Astrocyte (in vitro differentiated cells and primary cell): ENCODE measurements around the gene MCMBP.

Source experiments
- CTCF ChIP-seq: IDR thresholded peaks from 2 replicates; pipeline ENCODE4 v1.5.1; 2011; ENCODE audit warnings: low read depth, mild to moderate bottlenecking, inconsistent platforms, low read length, moderate library complexity; ENCODE audit not compliant: insufficient read depth
- EZH2 ChIP-seq: IDR thresholded peaks from 2 replicates; pipeline ENCODE4 v1.6.1; 2012; ENCODE audit warnings: mild to moderate bottlenecking, low read length, inconsistent platforms; ENCODE audit not compliant: insufficient read depth

DNA sequence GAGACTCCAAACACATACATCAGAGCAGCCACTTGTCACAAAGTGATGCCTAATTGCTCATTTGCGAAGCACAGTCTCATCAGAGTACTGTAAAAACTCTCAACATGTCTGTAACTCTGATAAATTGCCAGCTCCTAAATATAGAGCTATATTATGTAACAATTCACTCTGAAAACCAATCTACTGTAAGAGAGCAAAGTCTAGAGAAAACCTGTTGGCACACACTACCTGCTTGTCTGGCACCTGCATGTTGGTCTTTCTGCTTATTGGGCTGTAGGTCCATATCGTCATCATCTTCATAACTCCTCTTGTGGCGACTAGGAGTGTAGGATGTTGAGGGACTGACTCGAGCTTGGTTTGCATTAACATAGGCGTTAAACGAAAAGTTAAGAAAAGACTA, 19.8 kb downstream of the MCMBP start:
- TF ChIP-seq CTCF (no peak), EZH2 (no peak)
